Medulla oblongata (tissue), 1 donor: Measurements from ENCODE around the gene TMEM214.

Source experiments
- DNase-seq: peaks from one replicate; pipeline ENCODE4 v3.0.0-alpha.2; 2015; ENCODE audit errors: extremely low spot score

The TMEM214 gene

DNA sequence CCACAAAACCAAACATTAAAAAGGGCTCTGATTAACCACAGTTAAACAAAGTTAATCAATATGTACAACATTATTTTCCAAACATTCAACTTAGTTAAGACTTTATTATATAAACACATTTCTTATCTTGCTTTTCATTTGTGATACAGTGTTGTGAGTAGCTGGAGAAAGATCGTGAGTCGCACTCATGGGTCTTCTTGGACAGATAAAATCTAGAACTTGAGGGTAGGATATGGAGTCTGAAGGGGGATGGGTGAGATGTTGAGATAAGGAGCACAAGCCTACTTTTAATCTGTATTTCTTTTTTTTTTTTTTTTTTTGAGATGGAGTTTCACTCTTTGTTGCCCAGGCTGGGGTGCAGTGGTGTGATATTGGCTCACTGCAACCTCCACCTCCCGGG lies 22.6 kb upstream of the TMEM214 start:
- no peak for DNase-seq

DNA sequence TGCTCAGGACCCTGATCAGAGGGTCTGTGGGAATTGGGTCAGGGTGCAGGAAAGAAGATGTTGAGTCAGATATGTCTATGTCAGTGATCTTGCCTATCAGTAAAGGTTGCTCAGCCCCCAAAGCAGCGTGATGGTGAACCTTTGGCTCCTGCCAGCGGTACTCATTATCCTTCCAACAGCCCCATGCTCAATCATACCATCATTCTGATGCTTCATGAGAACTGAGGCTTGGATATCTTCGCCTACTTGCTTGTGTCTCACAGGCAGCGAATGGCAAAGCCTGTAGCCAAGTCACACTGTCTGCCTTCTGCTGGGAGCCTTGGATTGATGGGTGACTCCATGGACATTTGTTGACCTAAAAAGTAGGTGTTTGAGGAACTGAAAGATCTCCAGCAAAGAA lies 19.0 kb upstream of the TMEM214 start:
- DNase-seq, result no peak

DNA sequence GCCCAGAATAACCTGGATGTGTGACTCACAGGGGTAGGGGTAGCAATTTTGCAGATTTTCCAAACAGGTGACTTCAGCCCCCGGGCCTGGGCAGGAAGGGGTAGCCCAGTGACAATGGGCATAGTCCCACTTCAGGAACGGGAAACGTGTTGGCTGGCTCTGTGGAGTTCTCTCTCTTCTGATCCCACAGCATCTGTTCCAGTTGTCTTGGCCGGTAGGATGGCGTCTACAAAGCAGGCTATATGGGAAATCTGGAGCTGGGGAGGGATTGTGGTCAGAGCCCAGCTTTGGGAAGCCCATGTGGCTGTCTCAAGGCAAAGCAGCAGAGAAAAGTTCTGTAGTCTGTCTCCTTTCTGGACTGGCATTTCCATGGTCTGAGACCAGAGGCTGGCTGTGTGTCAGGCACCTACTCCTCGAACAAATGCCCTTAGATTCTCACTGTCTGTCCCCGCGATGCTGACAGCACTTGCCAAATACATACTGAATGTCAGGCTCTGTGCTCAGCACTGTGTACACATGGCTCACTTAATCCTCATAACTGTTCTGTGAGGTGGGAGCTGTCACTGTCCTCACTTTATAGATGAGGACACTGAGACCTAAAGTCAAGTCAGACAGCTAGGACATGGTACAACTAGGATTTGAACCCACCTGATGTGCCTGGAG lies 17.9 kb upstream of the TMEM214 start:
- DNase-seq, result peak; percentile 60

DNA sequence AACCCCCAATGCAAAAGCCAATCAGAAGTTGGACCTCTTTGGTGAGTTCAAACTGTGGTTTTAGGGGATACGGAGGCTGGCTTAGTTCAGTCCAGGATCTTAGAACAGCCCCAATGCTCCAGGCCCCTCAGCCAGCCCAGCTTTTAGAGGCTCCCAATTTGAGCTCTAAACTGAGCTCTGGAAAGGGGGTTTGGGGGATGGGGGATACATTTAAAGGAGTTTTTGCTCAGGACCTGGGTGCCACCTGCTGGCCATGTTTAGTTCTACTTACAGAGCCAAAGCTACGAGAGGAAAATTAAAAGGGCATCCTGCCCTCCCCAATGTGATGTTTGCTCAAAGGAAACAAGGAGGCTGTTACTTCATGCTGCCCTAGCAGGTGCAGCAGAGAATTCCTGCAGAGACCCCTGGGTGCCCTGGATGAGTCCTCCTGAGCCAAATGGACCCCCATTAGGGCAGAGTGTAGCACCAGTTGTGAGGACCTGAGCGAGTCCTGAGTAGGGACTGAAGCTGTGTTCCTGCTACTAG lies 15.9 kb upstream of the TMEM214 start:
- peak; percentile 72 for DNase-seq

DNA sequence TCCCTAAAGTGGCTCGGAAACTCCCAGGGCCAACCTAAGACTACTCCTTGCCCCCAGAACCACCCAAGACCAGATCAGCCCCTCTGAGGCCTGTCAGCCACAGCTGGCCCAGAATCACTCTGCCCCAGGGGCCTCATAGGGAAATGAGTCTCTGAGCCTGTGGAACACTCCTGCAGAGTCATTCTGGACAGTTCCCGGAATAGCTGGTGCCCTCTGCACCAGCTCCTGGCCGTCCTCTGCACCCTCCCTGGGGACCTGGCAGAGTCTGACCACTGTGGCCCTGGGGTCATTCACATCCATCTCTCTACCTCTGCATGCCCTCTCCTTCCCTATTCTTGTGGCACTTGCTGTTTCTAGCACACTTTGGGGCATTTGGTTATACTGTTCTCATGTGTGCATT lies 14.6 kb upstream of the TMEM214 start:
- no peak for DNase-seq

DNA sequence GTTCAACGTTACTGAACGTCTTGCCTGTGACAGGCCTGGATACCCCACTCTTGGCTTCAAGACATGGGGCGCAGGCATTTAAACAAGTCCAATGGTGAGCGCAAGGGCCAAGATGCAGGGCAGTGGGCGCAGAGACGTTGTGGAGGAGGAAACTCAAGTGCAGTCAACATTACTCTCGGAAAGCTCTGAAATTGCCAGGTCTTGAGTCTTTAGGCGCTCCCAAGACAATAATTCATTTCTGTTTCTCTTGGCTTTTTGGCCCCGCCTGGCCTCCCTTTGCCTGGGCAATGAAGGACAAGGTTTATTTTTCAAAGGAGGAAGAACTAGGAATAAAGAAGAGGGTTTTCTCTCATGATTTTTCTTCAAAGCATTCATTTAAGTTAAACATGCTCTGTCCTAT lies 13.3 kb upstream of the TMEM214 start:
- no peak for DNase-seq

DNA sequence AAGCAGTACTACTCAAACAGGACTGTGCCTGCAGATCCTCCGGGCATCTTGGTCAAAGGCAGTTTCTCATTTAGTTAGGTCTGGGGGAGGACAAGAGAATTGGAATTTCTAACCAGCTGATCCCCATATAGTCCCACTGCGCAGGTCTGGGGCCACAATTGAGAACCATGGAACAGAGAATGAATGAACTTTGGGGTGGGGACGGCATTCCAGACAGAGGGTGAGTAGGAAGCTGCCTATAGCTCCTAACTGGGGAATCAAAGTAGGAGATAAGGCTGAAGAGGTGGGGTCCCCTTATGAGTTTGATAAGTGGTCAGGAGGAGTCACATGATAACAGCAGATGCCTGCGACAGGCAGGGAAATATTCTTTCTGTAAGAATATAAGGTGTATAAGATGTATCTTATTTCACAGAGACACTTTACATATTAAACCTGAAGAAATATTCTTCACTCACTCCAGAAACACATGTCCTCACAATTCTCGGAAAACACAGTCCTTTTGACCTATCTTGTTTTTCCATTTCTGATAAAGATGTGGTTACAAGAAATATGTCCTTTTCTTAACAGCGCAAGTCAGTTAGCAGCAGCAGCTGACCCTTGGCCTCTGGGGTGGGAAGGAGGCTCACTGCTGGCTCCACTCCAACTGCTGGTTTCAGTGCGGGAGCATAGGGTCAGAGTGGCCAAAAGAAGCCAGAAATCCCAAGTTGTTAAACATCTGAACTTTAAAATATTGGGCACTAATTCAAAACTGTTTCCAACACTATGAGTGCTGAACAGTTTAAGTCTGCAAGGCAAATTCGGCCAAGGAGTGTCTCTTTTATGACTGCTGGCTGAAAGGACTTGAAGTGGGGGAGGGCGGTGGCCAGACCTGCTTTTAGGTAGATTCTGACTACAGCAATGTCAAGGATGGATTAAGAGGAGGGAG lies 12.6 kb upstream of the TMEM214 start:
- DNase-seq, result no peak

DNA sequence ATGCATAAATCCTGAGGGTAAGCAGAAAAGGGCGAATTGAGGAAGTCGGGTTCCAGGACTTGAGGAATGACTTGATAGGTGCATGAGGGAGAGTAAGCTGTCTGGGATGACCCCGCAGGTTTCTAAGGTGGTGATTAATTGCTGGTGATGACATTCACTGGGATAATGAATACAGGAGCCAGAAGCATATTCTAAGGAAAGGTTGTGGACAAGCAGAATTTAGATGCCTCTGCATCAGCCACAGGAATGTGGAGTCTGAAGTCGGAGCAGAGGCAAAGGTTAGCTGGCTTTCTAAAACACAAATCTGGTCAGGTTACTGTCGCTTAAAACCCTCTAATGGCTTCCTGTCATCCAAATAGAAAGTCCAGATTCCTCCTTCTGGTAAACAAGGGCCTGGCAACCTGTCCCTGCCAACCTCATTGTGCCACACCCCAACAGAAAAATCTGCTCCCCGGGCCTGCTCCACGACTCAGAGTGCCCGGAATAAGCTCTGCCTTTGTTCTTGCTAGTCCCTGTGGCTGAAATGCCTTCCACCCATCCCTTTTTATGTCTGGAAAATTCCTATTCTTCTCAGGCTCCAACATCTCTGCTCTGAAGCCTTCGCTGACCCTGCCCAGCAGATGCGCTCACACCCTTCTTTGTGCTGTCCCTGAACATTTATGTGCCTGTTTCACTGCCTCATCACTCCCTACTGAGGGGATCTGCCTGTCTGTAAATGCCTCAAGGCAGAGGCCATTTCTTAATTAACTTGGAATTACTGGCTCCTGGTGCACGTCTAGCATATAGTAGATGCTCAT lies 11.3 kb upstream of the TMEM214 start:
- DNase-seq, result no peak

DNA sequence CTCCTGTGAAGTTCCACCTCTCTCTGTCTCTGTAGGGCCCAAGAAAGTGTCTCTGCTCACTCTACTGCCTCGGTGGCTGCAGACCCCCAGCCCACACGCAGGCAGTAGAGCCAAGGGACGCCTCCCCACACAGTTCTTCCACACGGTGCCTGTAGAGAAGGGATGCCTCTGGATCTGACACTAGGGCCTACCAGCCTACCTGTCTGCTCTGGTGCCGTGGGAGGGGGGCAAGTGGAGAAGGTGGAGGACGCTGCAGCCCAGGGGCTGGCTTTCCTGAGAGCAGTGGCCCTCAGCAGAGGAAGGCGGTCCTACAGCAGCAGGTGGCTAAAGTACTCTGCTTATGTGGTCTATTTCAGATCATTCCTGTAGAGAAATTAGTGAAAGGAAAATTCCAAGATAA lies 9.0 kb upstream of the TMEM214 start:
- DNase-seq, result no peak

DNA sequence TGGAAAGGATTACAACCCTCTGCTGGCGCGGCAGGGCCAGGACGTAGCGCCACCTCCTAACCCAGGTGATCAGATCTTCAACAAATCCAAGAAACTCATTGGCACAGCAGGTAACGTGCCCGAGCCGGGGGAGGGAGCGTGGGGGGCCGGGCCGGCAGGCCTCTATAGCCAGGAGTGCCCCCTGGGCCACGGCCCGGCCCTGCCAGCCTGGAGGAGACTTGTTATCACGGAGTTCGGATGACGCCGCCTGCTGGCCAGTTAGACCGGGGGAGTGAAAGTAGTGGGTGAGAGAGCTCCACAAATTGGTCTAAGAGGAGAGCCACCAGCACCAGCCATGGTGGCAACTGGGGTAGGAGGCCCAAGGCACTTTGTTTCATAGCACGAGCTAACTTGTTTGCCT lies 8.6 kb upstream of the TMEM214 start:
- DNase-seq, result no peak

DNA sequence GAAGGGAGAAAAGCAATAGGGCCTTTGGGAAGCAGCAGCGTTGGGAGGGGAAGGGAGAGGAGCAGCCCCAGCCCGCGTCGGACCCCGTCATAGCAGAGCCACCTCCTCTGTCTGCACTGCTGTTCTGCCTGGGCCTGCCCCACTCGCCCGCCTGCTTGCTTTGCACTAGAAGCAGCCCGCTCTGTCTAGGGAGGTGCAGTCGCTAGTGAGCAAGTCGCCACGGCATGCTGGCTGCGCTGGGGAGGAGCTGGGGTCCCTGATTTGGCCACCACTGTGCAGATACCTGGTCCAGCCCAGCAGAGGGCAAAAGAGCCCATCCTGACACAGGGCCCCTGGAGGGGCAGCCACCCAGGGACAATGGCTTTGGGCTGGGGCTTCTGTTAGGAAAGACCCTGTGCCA lies 8.0 kb upstream of the TMEM214 start:
- DNase-seq, result no peak

DNA sequence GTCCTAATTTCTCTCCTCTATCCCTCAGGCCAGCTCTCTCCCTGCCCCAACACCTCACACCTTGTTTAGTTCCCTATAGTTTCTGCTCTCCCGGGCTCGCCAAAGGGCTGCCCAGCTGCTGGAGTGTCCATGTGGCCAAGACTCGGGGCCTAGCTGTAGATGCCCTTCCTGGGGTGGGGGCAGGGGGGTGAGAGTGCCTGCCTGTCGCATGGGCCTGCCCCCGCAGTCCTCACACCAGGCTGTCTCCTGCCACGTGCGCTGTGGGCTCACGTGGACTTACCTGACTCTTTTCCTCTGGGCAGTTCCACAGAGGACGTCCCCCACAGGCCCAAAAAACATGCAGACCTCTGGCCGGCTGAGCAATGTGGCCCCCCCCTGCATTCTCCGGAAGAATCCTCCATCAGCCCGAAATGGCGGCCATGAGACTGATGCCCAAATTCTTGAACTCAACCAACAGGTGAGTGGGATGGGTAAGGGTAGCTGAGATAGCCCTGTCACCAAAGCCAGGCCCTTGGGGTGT lies 7.4 kb upstream of the TMEM214 start:
- no peak for DNase-seq

DNA sequence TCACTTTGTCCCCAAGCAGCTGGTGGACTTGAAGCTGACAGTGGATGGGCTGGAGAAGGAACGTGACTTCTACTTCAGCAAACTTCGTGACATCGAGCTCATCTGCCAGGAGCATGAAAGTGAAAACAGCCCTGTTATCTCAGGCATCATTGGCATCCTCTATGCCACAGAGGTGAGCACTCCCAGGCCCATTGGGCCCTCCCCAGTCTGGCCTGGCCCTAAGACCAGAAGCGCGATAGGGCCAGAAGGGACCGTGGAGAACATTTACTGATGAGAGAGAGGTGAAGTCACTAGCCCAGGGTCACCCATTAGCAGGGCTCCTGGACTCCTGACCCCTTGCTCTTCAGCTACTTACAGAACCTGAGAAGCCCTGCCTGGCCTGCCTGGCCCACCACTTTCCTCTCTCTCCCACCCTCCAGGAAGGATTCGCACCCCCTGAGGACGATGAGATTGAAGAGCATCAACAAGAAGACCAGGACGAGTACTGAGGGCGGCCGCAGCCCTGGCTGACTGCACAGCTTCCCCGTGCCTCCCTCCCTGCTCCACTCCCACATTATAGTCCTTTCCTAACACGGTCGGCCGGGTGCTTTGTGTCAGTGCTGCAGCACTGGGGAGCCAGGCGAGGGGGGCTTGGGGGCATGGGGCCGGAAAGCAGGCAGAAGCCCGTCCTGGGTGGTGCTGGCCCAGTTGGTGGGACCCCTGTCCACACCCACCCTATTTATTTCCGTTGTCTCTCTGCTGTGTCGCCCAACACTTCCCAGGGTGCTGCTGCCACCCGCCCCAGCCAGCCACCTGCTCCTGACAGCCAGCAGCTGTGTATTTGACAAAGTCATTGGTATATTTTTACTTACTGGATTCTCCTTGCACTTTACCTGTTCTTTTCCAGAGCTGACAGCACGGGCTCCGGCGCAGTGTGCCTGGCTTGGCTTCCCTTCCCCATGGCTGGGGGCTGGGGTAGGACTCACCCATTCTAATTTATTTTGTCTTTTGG lies 6.6 kb upstream of the TMEM214 start:
- no peak for DNase-seq

DNA sequence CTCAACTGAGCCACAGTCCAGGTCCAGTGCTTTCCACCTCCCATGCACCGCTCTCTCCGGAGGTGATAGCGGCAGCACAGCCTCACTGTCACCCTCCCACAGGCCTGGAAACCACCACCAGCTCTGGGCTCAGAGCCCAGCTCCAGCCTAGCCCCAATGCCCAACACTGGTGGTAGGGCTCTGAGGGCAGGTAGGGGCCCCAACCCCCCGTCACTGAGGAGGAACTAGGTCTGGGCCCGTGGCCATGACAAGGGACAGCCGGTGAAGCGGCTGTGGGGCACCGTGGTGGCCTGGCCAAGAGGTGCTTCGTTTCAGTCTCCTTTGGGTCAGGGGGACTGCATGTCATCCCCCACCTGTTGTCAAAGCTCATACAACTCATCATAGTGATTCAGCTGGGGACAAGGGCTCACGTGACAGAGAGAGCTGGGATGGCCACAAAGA lies 5.5 kb upstream of the TMEM214 start:
- no peak for DNase-seq

DNA sequence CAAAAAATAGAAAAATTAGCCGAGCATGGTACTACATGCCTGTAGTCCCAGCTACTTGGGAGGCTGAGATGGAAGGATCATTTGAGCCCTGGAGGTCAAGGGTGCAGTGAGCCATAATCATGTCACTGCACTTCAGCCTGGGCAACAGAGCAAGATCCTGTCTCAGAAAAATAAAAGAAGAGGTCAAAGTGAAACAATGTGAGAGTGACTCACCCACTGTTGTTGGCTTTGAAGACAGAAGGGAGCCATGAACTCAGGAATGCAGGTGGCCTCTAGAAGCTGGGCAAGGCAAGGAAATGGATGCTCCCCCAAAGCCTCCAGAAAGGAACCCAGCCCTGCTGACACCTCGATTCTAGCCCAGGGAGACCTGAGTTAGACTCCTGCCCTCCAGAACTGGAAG lies 3.7 kb upstream of the TMEM214 start:
- no peak for DNase-seq

DNA sequence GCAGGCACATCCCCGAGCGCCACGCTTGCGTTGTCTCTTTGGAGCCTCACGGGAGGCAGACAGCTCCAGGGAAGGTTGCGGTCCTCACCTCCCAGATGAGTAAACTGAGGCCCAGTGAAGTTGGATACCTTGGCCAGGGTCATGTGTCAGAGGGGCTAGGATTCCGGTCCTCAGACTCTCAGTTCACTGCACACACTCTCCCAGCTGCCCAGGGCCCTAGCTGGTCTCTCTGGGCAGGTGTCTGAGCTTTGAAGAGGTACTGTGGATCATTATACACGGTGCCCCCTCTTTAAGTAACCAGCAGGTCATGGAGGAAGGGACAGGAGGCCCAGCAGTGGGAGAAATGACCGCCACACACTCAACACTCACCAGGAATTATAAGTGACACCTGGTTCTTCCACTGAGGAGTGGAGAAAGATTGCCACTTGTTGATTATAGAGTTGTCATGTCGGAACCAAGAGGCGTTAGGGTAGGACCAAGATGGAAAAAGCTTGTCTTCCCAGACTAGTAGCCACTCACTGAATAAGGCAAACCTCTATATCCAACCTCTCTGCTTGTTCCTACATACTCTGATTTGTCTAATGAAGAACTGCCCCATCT lies 588 bp downstream of the TMEM214 start:
- no peak for DNase-seq

DNA sequence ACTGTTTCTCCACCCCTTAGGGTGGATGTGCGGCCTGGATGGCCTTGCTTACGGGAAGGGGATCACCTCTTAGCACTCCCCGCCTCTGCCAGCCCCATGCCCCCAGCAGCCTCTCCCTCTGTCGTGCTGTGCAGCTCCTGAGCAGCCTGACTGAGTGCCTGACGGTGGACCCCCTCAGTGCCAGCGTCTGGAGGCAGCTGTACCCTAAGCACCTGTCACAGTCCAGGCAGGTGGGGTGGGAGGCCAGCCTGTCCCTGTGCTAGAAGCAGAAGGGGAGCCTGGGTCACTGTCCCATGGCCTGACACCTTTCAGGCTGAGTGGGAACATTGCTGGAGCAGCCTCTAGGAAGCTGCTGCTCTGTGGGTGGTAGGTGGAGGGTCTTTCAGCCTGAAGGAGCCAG lies 5.2 kb downstream of the TMEM214 start:
- no peak for DNase-seq

DNA sequence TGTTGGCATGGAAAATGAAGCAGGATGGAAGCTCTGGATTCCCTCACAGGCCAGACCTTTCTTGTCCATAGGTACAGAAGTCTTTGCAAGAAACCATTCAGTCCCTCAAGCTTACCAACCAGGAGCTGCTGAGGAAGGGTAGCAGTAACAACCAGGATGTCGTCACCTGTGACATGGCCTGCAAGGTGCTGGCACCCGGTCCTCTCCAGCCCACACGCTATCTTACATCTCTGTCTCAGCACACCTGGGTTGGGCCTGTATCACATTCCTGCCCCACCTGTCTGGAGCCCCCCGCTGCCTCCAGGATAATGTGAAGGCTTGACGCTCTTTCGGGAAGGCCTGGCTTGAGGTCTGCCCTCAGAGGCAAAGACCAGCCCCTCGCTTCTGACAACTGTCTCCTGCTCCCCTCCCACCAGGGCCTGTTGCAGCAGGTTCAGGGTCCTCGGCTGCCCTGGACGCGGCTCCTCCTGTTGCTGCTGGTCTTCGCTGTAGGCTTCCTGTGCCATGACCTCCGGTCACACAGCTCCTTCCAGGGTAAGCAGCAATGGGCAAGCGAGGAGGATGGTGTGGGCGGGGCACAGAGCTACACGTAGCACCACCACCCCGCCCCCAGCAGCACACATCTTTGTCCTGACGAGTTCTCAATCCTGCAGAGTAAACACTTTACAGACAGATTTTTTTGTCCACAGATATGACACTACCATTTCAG lies 6.0 kb downstream of the TMEM214 start:
- no peak for DNase-seq

DNA sequence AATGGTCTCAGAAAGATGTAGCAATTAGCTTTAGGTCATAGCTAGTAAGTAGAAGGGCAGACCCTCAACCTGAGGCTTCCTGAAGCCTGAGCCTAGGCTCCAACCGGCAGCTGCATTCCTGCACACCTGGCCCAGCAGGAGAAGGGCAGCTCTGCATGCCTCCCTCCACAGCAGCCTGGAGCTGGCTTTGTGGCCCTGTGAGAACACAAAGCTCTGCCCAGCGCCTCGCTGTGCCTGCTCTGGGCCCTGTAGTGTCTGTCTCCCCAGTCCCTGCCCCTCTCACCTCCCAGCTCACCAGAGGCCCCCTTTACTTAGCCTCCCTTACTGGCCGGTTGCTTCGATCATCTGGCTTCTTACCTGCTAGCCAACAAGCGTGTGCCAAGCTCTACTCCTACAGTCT lies 6.7 kb downstream of the TMEM214 start:
- DNase-seq, result no peak

DNA sequence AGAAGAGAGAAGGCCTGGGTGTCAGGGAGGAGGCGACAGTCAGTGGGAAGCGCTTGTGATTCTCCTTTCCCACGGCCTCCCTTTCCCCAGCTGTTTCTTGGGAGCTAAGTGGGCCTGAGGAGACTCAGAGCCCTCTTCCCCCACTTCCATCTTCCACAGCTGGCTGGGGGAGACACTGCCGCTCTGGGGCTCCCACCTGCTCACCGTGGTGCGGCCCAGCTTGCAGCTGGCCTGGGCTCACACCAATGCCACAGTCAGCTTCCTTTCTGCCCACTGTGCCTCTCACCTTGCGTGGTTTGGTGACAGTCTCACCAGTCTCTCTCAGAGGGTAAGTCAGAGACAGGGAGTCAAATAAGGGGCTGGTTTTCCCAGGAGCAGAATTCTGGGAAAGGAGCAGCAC lies 7.1 kb downstream of the TMEM214 start:
- no peak for DNase-seq
